GM12873 (cell line): ENCODE results near the gene DUSP22.

ENCODE experiments used
- CTCF ChIP-seq: IDR thresholded peaks from 2 replicates; pipeline ENCODE4 v1.5.1; 2012; ENCODE audit warnings: low read depth, mild to moderate bottlenecking, moderate library complexity, low read length, control low read depth; ENCODE audit not compliant: insufficient read depth; ENCODE audit errors: missing control alignments

The DUSP22 gene

GRCh38 chr6:347951-348859 lies 55.9 kb downstream of the DUSP22 start:
- TF ChIP-seq CTCF: no peak

- TF ChIP-seq CTCF: no peak
Observed at GRCh38 chr6:348860-349396, 56.6 kb downstream of the DUSP22 start.

GRCh38 chr6:349491-349921 lies 57.2 kb downstream of the DUSP22 start:
- TF ChIP-seq CTCF: no peak

GRCh38 chr6:350371-350770 lies 58.1 kb downstream of the DUSP22 start:
- TF ChIP-seq CTCF: no peak

GRCh38 chr6:351011-351866 lies 59.0 kb downstream of the DUSP22 start:
- no peak for TF ChIP-seq CTCF

GRCh38 chr6:351867-352289 lies 59.6 kb downstream of the DUSP22 start:
- TF ChIP-seq CTCF: no peak

- TF ChIP-seq CTCF: no peak
Observed at GRCh38 chr6:352474-352873, 60.2 kb downstream of the DUSP22 start.
